Stimulated activated effector memory CD8-positive, alpha-beta T cell treated with anti-CD3 and anti-CD28 coated beads, Interleukin-12 subunit alpha, Interleukin-12 subunit beta, amount 100 ng/mL, for 72 hours (primary cell): ENCODE measurements around the gene HID1.
A peak's percentile ranks its signal among the peaks of the same experiment; 100 is the strongest.

Experiments
- ATAC-seq: fragments of 150-1000 bp; cut with Tn5 transposase; 2 replicates; pipeline ENCODE4 v1.10.0; 2021
- DNase-seq, 2 donors: peaks; one replicate each; pipeline ENCODE4 v3.0.0; 2021 to 2022; ENCODE audit warnings: low spot score in 2 of 2
- H3K27ac Mint-ChIP-seq: one replicate; pipeline ENCODE4 v1.8.0; 2022; ENCODE audit warnings: mild to moderate bottlenecking, mixed read lengths
- H3K36me3 Mint-ChIP-seq: one replicate; pipeline ENCODE4 v1.8.0; 2022; ENCODE audit warnings: mild to moderate bottlenecking, mixed read lengths
- H3K4me1 Mint-ChIP-seq: one replicate; pipeline ENCODE4 v1.8.0; 2022; ENCODE audit warnings: mixed read lengths
- H3K4me3 Mint-ChIP-seq: one replicate; pipeline ENCODE4 v1.8.0; 2022; ENCODE audit warnings: mild to moderate bottlenecking, mixed read lengths
- H3K9me3 Mint-ChIP-seq: one replicate; pipeline ENCODE4 v1.8.0; 2022; ENCODE audit warnings: mixed read lengths

The HID1 gene

GRCh38 chr17:75005291-75005690 lies 32.7 kb upstream of the HID1 start:
- ATAC-seq (no peak), DNase-seq (no peak)
- no peak overlapping the region for H3K27ac Mint-ChIP-seq
- H3K4me1 Mint-ChIP-seq = no peaks in the 10 kb centered on the region
- H3K4me3 Mint-ChIP-seq = no peak overlapping the region
- no peaks in the 10 kb centered on the region for H3K36me3 Mint-ChIP-seq
- H3K9me3 Mint-ChIP-seq = no peaks in the 10 kb centered on the region

- no peak for ATAC-seq
- Mint-ChIP-seq H3K27ac (no peak overlapping the region), H3K9me3 (no peaks in the 10 kb centered on the region), H3K4me1 (no peaks in the 10 kb centered on the region), H3K4me3 (no peak overlapping the region), H3K36me3 (no peaks in the 10 kb centered on the region)
- DNase-seq = no peak
Observed at GRCh38 chr17:75004371-75004770, 31.8 kb upstream of the HID1 start.

GRCh38 chr17:75003957-75004355 lies 31.4 kb upstream of the HID1 start:
- ATAC-seq (no peak), DNase-seq (no peak)
- H3K4me3 Mint-ChIP-seq = no peak overlapping the region
- H3K27ac Mint-ChIP-seq = no peak overlapping the region
- no peaks in the 10 kb centered on the region for H3K36me3 Mint-ChIP-seq
- no peaks in the 10 kb centered on the region for H3K9me3 Mint-ChIP-seq
- no peaks in the 10 kb centered on the region for H3K4me1 Mint-ChIP-seq

- no peak for DNase-seq
- H3K36me3 Mint-ChIP-seq = no peaks in the 10 kb centered on the region
- H3K4me3 Mint-ChIP-seq = no peak overlapping the region
- H3K27ac Mint-ChIP-seq = no peak overlapping the region
- no peak for ATAC-seq
- no peaks in the 10 kb centered on the region for H3K9me3 Mint-ChIP-seq
- no peaks in the 10 kb centered on the region for H3K4me1 Mint-ChIP-seq
Observed at GRCh38 chr17:75003070-75003956, 30.8 kb upstream of the HID1 start.

GRCh38 chr17:75001915-75002843 lies 29.6 kb upstream of the HID1 start:
- Mint-ChIP-seq H3K9me3 (no peaks in the 10 kb centered on the region), H3K4me3 (no peak overlapping the region), H3K4me1 (no peaks in the 10 kb centered on the region), H3K36me3 (no peaks in the 10 kb centered on the region), H3K27ac (no peak overlapping the region)
- DNase-seq (no peak), ATAC-seq (no peak)

GRCh38 chr17:74999523-74999922 lies 27.0 kb upstream of the HID1 start:
- no peaks in the 10 kb centered on the region for H3K36me3 Mint-ChIP-seq
- ATAC-seq (no peak), DNase-seq (no peak)
- H3K9me3 Mint-ChIP-seq = no peaks in the 10 kb centered on the region
- H3K27ac Mint-ChIP-seq = no peak overlapping the region
- H3K4me3 Mint-ChIP-seq = no peak overlapping the region
- H3K4me1 Mint-ChIP-seq = no peaks in the 10 kb centered on the region

- H3K36me3 Mint-ChIP-seq = no peaks in the 10 kb centered on the region
- H3K27ac Mint-ChIP-seq = no peak overlapping the region
- H3K4me3 Mint-ChIP-seq = no peak overlapping the region
- H3K4me1 Mint-ChIP-seq = no peaks in the 10 kb centered on the region
- no peaks in the 10 kb centered on the region for H3K9me3 Mint-ChIP-seq
- no peak for DNase-seq
- peak; percentile 24 for ATAC-seq
Observed at GRCh38 chr17:74998783-74999182, 26.2 kb upstream of the HID1 start.

GRCh38 chr17:74995847-74996246 lies 23.3 kb upstream of the HID1 start:
- Mint-ChIP-seq H3K9me3 (no peaks in the 10 kb centered on the region), H3K4me1 (peaks cover 5% of the 10 kb centered on the region), H3K27ac (no peak overlapping the region), H3K4me3 (no peak overlapping the region), H3K36me3 (no peaks in the 10 kb centered on the region)
- DNase-seq = no peak
- ATAC-seq = no peak

- DNase-seq = no peak
Observed at GRCh38 chr17:74994440-74994839, 21.9 kb upstream of the HID1 start.

GRCh38 chr17:74992223-74992622 lies 19.7 kb upstream of the HID1 start:
- H3K4me3 Mint-ChIP-seq = no peak overlapping the region
- no peak overlapping the region for H3K27ac Mint-ChIP-seq
- no peak for DNase-seq
- H3K4me1 Mint-ChIP-seq = peaks cover 5% of the 10 kb centered on the region
- H3K36me3 Mint-ChIP-seq = peaks cover 2% of the 10 kb centered on the region
- ATAC-seq = no peak
- H3K9me3 Mint-ChIP-seq = no peaks in the 10 kb centered on the region

More at GRCh38 chr17:74994440-74994839, 21.9 kb upstream of the HID1 start:
- Mint-ChIP-seq H3K27ac (no peak overlapping the region), H3K9me3 (no peaks in the 10 kb centered on the region), H3K4me1 (peaks cover 5% of the 10 kb centered on the region), H3K4me3 (no peak overlapping the region), H3K36me3 (no peaks in the 10 kb centered on the region)
- no peak for ATAC-seq

GRCh38 chr17:74990581-74991105 lies 18.1 kb upstream of the HID1 start:
- Mint-ChIP-seq H3K9me3 (no peaks in the 10 kb centered on the region), H3K4me3 (no peak overlapping the region), H3K27ac (no peak overlapping the region), H3K4me1 (peaks cover 5% of the 10 kb centered on the region), H3K36me3 (peaks cover 5% of the 10 kb centered on the region)
- ATAC-seq = no peak
- no peak for DNase-seq

GRCh38 chr17:74987909-74988711 lies 15.6 kb upstream of the HID1 start:
- Mint-ChIP-seq H3K4me3 (peak overlapping the region; percentile 77), H3K36me3 (peaks cover 5% of the 10 kb centered on the region), H3K9me3 (no peaks in the 10 kb centered on the region), H3K27ac (no peak overlapping the region), H3K4me1 (peaks cover 5% of the 10 kb centered on the region)
- ATAC-seq = peak; percentile 72
- peak; percentile 24 to 62 for DNase-seq

GRCh38 chr17:74987418-74987908 lies 14.9 kb upstream of the HID1 start, which contains the start of gene CDR2L:
Gene CDR2L (plus strand): TSS chr17:74987632. CDS start chr17:74988044, 412 bp downstream.
- Mint-ChIP-seq H3K27ac (no peak within 1 kb of the TSS), H3K36me3 (peaks cover 5% of the 10 kb centered on the region), H3K4me1 (peaks cover 3% of the 10 kb centered on the region), H3K9me3 (no peaks in the 10 kb centered on the region), H3K4me3 (peak within 1 kb of the TSS; percentile 77)
- DNase-seq (peak; percentile 82 to 92), ATAC-seq (peak; percentile 97)

- DNase-seq = no peak
- peaks cover 10% of the 10 kb centered on the region for H3K36me3 Mint-ChIP-seq
- peaks cover 9% of the 10 kb centered on the region for H3K4me1 Mint-ChIP-seq
- no peaks in the 10 kb centered on the region for H3K9me3 Mint-ChIP-seq
- no peak overlapping the region for H3K27ac Mint-ChIP-seq
- ATAC-seq = no peak
- no peak overlapping the region for H3K4me3 Mint-ChIP-seq
Observed at GRCh38 chr17:74986206-74986576, 13.6 kb upstream of the HID1 start.
